GM21529 (cell line): Measurements from ENCODE around the gene MXRA5.
"Not testable (repeated sequence)": the region's sequence is repeated elsewhere in the genome, so short reads cannot be mapped to it uniquely, and the experiment has no call there.

Source experiments
- ATAC-seq: cut with Tn5 transposase; IDR thresholded peaks from one replicate; pipeline ENCODE4 v1.9.1; 2021; ENCODE audit not compliant: unreplicated experiment

The MXRA5 gene

GRCh38 chrX:3346501-3347259 lies at the start of gene MXRA5:
MXRA5 (minus strand) TSS chrX:3346652; CDS start chrX:3343833, 2,819 bp downstream.
- ATAC-seq, result no peak

- no peak for ATAC-seq
Observed at GRCh38 chrX:3393581-3394111, 47.2 kb upstream of the MXRA5 start.

- no peak for ATAC-seq
Observed at GRCh38 chrX:3393178-3393577, 46.7 kb upstream of the MXRA5 start.

- ATAC-seq, result no peak
Observed at GRCh38 chrX:3388457-3388856, 42.0 kb upstream of the MXRA5 start.

GRCh38 chrX:3384327-3384726 lies 37.9 kb upstream of the MXRA5 start:
- ATAC-seq, result no peak

GRCh38 chrX:3380603-3381002 lies 34.2 kb upstream of the MXRA5 start:
- ATAC-seq, result no peak

- no peak for ATAC-seq
Observed at GRCh38 chrX:3379111-3379510, 32.7 kb upstream of the MXRA5 start.

- ATAC-seq, result no peak
Observed at GRCh38 chrX:3378156-3378555, 31.7 kb upstream of the MXRA5 start.

GRCh38 chrX:3377560-3377959 lies 31.1 kb upstream of the MXRA5 start:
- no peak for ATAC-seq

- not testable (repeated sequence) for ATAC-seq
Observed at GRCh38 chrX:3375878-3376508, 29.5 kb upstream of the MXRA5 start.

GRCh38 chrX:3374108-3374800 lies 27.8 kb upstream of the MXRA5 start:
- no peak for ATAC-seq

GRCh38 chrX:3371163-3371562 lies 24.7 kb upstream of the MXRA5 start:
- ATAC-seq, result no peak

- no peak for ATAC-seq
Observed at GRCh38 chrX:3370656-3371055, 24.2 kb upstream of the MXRA5 start.

GRCh38 chrX:3362956-3363355 lies 16.5 kb upstream of the MXRA5 start:
- no peak for ATAC-seq

- ATAC-seq, result no peak
Observed at GRCh38 chrX:3360881-3361280, 14.4 kb upstream of the MXRA5 start.

- not testable (repeated sequence) for ATAC-seq
Observed at GRCh38 chrX:3352741-3353140, 6.3 kb upstream of the MXRA5 start.

GRCh38 chrX:3351276-3351675 lies 4.8 kb upstream of the MXRA5 start:
- no peak for ATAC-seq

- ATAC-seq, result no peak
Observed at GRCh38 chrX:3348191-3348590, 1.7 kb upstream of the MXRA5 start.

- ATAC-seq, result no peak
Observed at GRCh38 chrX:3345281-3346191, 916 bp downstream of the MXRA5 start.

GRCh38 chrX:3343569-3343968 lies 2.9 kb downstream of the MXRA5 start:
- ATAC-seq, result not testable (repeated sequence)

GRCh38 chrX:3340016-3340415 lies 6.4 kb downstream of the MXRA5 start:
- no peak for ATAC-seq
